Renal pelvis (tissue), 4 donors: ENCODE results near the gene SUSD6. TPM values are rescaled to one million over a fixed set of nuclear protein-coding genes. Genes with fewer than 3 reads are reported as not detected.

Experiments used
- DNase-seq: peaks from one replicate; pipeline ENCODE4 v3.0.0-alpha.2; 2013
- polyA plus RNA-seq, 3 donors: library from polyadenylated mRNA; unstranded; fragments of 120-200 nt; gene quantifications; one replicate each; pipeline ENCODE4 v1.2.1, GENCODE V29; 2013; ENCODE audit not compliant: insufficient read length in 3 of 3

SUSD6 gene
- polyA plus RNA-seq, 3 donors, result 18.9 to 22.8 (median 22.4) TPM

- no peak for DNase-seq
Observed at GRCh38 chr14:69669375-69669774, 58.0 kb downstream of the SUSD6 start.

GRCh38 chr14:69670093-69670492, 58.7 kb downstream of the SUSD6 start:
- no peak for DNase-seq

DNA sequence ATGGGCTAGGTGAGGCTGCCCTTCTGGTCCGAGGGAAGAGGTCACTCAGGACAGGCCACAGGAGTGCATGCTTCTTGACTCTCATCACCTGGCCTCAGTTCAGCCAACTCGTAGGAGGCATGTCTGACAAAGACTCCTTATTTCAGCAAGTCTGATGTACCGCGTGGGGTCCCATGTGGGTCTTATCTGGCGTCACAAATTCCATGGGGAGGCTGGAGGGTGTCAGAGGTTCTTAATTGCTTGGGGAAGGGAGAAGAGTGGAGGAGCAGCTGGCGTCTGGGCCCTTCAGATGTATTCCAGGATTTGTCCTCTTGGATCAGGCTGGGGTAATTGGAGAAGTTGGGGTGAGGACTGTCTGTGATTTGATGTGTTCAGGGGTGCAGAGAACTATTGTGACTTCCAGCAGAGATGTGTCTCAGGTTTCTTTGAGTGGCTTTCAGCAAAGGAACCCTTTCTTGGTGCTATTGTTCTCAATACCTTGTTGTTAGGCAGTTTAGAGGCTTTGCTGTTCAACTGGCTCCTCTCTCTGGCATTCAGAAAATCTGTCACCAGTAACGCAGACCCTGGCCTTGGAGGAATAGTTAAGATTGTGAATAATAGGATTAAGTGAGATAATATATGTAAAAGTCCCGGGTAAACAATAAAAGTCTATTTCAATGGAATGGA, 60.1 kb downstream of the SUSD6 start:
- no peak for DNase-seq

GRCh38 chr14:69672356-69672755, 61.0 kb downstream of the SUSD6 start:
- no peak for DNase-seq

- DNase-seq, result no peak
Observed at GRCh38 chr14:69673104-69673503, 61.7 kb downstream of the SUSD6 start.

GRCh38 chr14:69673578-69674305, 62.3 kb downstream of the SUSD6 start:
- DNase-seq, result no peak

- DNase-seq, result no peak
Observed at GRCh38 chr14:69674546-69675244, 63.3 kb downstream of the SUSD6 start.

GRCh38 chr14:69675245-69675583, 63.8 kb downstream of the SUSD6 start:
- DNase-seq, result no peak

DNA sequence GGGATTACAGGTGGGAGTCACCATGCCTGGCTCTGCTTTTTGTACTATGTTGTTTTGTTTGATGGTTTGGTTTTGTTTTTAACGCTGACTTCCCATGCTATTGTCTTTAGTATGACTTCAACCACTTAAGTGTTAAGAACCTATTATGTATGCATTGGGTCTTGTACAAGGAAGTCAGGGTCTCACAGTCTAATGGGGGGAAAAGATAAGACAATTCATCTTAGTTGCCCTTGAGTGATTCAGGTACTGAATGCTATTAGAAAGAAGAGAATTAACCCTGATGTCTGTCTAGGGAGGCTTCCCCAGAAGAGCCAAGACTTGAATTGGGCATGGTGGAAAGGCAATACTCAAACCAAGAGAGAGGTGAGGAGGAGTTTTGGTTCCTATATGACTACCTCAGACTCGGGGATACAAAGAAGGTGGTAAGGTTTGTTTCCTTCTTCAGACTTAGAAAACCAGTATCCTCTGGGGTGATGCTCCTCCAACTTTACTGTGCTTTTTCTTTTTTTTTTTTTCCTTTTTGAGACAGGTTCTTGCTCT, 64.6 kb downstream of the SUSD6 start:
- DNase-seq, result no peak

- DNase-seq, result no peak
Observed at GRCh38 chr14:69676723-69677122, 65.3 kb downstream of the SUSD6 start.

DNA sequence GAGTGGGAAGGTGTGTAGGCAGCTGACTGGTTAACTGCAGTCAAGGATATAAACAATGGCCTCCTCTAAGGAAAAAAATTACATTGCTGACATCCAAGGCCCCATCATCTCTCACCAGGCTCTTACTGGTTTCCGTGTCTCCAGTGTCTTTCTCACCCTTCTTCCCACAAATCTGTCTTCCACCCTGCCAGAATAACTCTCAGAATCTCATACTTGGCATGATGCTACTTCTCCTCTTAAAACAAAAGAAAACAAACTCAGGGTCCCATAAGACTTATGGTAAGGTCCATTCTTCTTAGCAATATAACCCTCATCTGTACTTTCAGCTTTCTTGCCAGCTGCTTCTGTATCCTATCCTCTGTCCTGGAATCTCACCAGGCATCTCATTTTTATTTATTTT, 68.9 kb downstream of the SUSD6 start:
- DNase-seq, result no peak

- DNase-seq, result no peak
Observed at GRCh38 chr14:69682136-69682535, 70.7 kb downstream of the SUSD6 start.

- DNase-seq, result no peak
Observed at GRCh38 chr14:69682621-69683263, 71.3 kb downstream of the SUSD6 start.

DNA sequence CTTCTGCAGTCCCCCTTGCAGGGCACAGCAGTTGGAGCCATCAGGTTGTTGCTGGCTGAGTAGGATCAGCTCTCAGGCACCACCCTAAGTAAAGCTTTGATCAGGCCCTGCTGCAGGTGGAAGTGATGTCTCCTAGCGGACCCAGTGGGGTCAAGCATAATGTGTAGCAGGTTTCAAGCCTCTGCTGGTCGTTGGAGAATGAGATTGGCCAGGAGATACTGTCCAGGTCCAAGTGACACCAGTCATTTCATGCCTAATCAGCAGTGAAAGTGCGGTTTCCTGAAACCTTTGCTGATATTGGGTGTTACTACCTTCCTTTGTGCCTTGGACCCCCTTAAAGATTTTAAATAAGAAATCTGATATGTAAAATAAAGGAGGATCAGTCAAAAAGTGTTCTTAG, 72.6 kb downstream of the SUSD6 start:
- no peak for DNase-seq

DNA sequence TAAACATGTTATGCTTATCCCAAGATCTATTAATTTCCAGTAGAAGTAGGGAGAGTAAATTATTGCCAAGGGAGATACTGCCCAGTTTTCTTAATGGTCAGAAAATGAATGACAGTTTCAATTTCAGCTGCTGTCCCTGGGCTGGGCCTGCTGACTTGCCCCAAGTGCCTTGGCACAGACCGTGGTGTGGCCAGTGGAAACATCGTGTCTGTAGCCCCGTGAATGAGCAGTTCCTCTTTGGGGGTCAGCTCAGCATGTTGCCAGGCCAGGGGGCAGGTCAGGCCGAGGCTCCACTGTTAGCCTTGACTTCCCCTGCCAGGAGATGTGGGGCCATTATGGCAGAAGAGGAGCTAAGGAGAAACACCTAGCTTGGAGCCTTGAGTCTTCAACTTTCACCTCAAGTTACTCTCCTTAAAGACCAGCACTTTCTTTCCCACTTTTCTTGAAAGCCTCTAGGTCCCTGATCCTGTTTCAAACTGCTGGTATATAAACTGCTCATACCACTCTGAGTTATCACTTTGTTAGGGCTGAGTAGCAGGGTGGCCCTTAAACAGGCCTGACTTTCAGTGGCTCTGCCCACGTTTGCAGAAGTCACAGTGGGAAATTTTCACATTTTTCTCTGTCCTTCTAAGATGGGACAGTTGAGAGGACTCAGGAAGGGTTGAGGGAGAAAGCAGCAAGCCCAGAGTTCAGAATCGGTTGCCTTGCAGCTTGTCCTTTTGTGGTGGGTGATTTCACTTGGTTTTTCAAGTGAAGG, 73.2 kb downstream of the SUSD6 start:
- DNase-seq, result no peak

DNA sequence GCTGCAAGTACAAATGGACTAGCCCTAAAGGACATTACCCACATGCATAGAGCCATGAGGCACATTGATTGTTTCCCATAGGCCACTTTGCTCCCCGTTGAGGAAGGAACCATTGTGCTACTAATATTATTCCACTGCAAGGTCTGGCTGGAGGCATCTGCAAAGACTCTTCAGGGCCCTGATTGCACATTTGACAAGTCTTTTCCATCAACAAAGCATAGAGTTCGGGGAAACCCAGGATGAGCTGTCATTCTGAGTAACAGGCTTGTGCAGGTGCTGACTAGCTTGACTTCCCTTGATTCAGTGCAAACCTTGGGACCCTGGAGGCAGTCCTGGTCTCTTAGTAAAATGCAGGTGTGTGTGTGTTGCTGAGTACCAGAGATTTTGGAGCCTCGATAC, 73.8 kb downstream of the SUSD6 start:
- DNase-seq, result no peak

- no peak for DNase-seq
Observed at GRCh38 chr14:69685716-69686115, 74.3 kb downstream of the SUSD6 start.

- no peak for DNase-seq
Observed at GRCh38 chr14:69687606-69688298, 76.4 kb downstream of the SUSD6 start.

DNA sequence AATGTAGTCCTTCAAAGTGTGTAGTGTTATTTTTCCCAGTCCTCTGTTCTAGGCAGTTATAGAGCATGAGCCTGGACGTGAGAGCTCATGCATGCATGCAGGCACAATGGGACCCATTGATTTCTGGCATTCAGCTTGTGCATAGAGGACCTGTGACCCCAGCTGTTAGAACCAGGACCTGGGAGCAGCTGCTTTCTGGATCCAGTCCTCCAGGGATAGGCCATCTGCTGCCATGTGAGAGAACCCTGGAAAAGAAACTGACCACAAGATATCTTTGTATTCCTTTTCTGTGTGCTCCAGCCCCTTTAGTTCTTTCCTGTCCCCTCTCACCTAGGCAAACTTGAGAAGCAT, 76.9 kb downstream of the SUSD6 start:
- no peak for DNase-seq

DNA sequence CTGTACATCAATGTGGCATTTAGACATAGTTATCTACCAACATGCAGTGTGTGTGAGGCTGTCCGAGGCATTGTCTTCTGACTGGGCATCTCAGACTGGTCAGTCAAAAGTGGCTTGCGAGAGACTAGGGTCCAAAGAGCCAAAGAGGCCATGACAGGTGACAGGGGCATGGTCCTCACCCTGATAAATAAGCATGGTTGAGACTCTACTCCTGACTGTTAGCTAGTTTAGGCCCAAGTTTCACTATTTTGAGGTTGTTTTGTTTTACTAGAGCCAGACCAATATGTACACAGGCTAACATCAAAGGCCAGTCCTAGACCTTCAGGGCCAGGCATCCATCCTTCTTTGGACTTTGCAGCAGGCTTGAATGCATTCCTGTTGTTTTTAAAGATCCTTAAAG, 78.6 kb downstream of the SUSD6 start:
- DNase-seq, result no peak

GRCh38 chr14:69692594-69692993, 81.2 kb downstream of the SUSD6 start:
- DNase-seq, result no peak
